H9 (cell line): ENCODE results near the gene MYB. TPM values are rescaled to one million over a fixed set of nuclear protein-coding genes. Genes with fewer than 3 reads are reported as not detected.

Source experiments
- DNase-seq: peaks from one replicate; pipeline ENCODE4 v3.0.0-alpha.2; 2017
- H2AFZ ChIP-seq: one replicate; pipeline ENCODE4 v1.6.1; 2013; ENCODE audit warnings: mild to moderate bottlenecking, low read length, control low read depth, moderate library complexity
- H2AK5ac ChIP-seq: 2 replicates; pipeline ENCODE4 v1.6.1; 2013; ENCODE audit warnings: low read length, control low read depth, mixed read lengths; ENCODE audit not compliant: insufficient read length
- H2BK120ac ChIP-seq: one replicate; pipeline ENCODE4 v1.6.1; 2013; ENCODE audit warnings: low read depth, mild to moderate bottlenecking, low read length, control low read depth, inconsistent platforms; ENCODE audit not compliant: poor library complexity, severe bottlenecking
- H2BK12ac ChIP-seq: 2 replicates; pipeline ENCODE4 v1.6.1; 2013; ENCODE audit warnings: low read length, control low read depth, mixed read lengths, low read depth; ENCODE audit not compliant: insufficient read length
- H2BK15ac ChIP-seq: 2 replicates; pipeline ENCODE4 v1.6.1; 2013; ENCODE audit warnings: low read depth, low read length, control low read depth
- H2BK20ac ChIP-seq: one replicate; pipeline ENCODE4 v1.6.1; 2013; ENCODE audit warnings: low read depth, mild to moderate bottlenecking, low read length, control low read depth, inconsistent platforms; ENCODE audit not compliant: poor library complexity, severe bottlenecking
- H2BK5ac ChIP-seq: 2 replicates; pipeline ENCODE4 v1.6.1; 2013; ENCODE audit warnings: low read length, control low read depth, mixed read lengths; ENCODE audit not compliant: insufficient read length
- H3K14ac ChIP-seq: 2 replicates; pipeline ENCODE4 v1.6.1; 2013; ENCODE audit warnings: low read length, control low read depth; ENCODE audit not compliant: insufficient read depth
- H3K18ac ChIP-seq: 2 replicates; pipeline ENCODE4 v1.6.1; 2013; ENCODE audit warnings: low read depth, mild to moderate bottlenecking, mixed read lengths, low read length, control low read depth; ENCODE audit not compliant: insufficient read length
- H3K23ac ChIP-seq: 2 replicates; pipeline ENCODE4 v1.6.1; 2013; ENCODE audit warnings: low read length, control low read depth, mixed read lengths, low read depth; ENCODE audit not compliant: insufficient read length
- H3K23me2 ChIP-seq: 2 replicates; pipeline ENCODE4 v1.6.1; 2013; ENCODE audit warnings: low read depth, mild to moderate bottlenecking, mixed read lengths, low read length, control low read depth; ENCODE audit not compliant: insufficient read length, poor library complexity, severe bottlenecking
- H3K27ac ChIP-seq: 2 replicates; pipeline ENCODE4 v1.5.1; 2013; ENCODE audit warnings: low read length, control low read depth, mixed read lengths, low read depth; ENCODE audit not compliant: insufficient read length
- H3K27me3 ChIP-seq: 2 replicates; pipeline ENCODE4 v1.6.1; 2013; ENCODE audit warnings: low read length, control low read depth, inconsistent platforms; ENCODE audit not compliant: insufficient read depth
- H3K4ac ChIP-seq: 2 replicates; pipeline ENCODE4 v1.6.1; 2013; ENCODE audit warnings: low read depth, mild to moderate bottlenecking, control low read depth, inconsistent platforms, low read length, moderate library complexity
- H3K4me1 ChIP-seq: 2 replicates; pipeline ENCODE4 v1.6.1; 2013; ENCODE audit warnings: low read length, control low read depth, inconsistent platforms; ENCODE audit not compliant: insufficient read depth
- H3K4me2 ChIP-seq: 2 replicates; pipeline ENCODE4 v1.6.1; 2013; ENCODE audit warnings: low read length, control low read depth, mixed read lengths; ENCODE audit not compliant: insufficient read length, insufficient read depth
- H3K56ac ChIP-seq: 2 replicates; pipeline ENCODE4 v1.6.1; 2013; ENCODE audit warnings: low read depth, mild to moderate bottlenecking, mixed read lengths, low read length, control low read depth; ENCODE audit not compliant: insufficient read length
- H3K79me1 ChIP-seq: 2 replicates; pipeline ENCODE4 v1.6.1; 2013; ENCODE audit warnings: low read depth, mild to moderate bottlenecking, moderate library complexity, low read length, control low read depth, inconsistent platforms; ENCODE audit not compliant: insufficient read depth, poor library complexity, severe bottlenecking
- H3K79me2 ChIP-seq: 2 replicates; pipeline ENCODE4 v1.6.1; 2013; ENCODE audit warnings: low read length, control low read depth, inconsistent platforms; ENCODE audit not compliant: insufficient read depth
- H3K9ac ChIP-seq: 2 replicates; pipeline ENCODE4 v1.6.1; 2013; ENCODE audit warnings: low read length, control low read depth, mixed read lengths; ENCODE audit not compliant: insufficient read length; ENCODE audit errors: extremely low read depth
- H3K9me3 ChIP-seq: one replicate; pipeline ENCODE4 v1.6.1; 2013; ENCODE audit warnings: low read depth, low read length, inconsistent platforms; ENCODE audit not compliant: control insufficient read depth
- H3T11ph ChIP-seq: one replicate; pipeline ENCODE4 v1.6.1; 2013; ENCODE audit warnings: mild to moderate bottlenecking, low read length, control low read depth, inconsistent platforms
- H4K20me1 ChIP-seq: one replicate; pipeline ENCODE4 v1.6.1; 2013; ENCODE audit not compliant: control insufficient read depth, insufficient read length, insufficient read depth
- H4K5ac ChIP-seq: 2 replicates; pipeline ENCODE4 v1.6.1; 2013; ENCODE audit warnings: low read depth, mild to moderate bottlenecking, mixed read lengths, low read length, control low read depth; ENCODE audit not compliant: insufficient read length
- H4K8ac ChIP-seq: replicated peaks from 2 replicates; pipeline ENCODE4 v1.6.1; 2013; ENCODE audit warnings: low read length, control low read depth, mixed read lengths, low read depth; ENCODE audit not compliant: insufficient read length
- H4K91ac ChIP-seq: 2 replicates; pipeline ENCODE4 v1.6.1; 2013; ENCODE audit warnings: low read depth, mild to moderate bottlenecking, moderate library complexity, mixed read lengths, low read length, control low read depth; ENCODE audit not compliant: insufficient read length
- H3K27ac Mint-ChIP-seq, 3 experiments: 2 replicates in 2 of 3; 3 replicates in 1 of 3; pipeline ENCODE4 v1.8.0; 2020 to 2021; ENCODE audit warnings: mixed read lengths in 3 of 3, mild to moderate bottlenecking in 1 of 3, moderate library complexity in 1 of 3
- H3K27me3 Mint-ChIP-seq: 2 replicates; pipeline ENCODE4 v1.8.0; 2021; ENCODE audit warnings: low read depth, mild to moderate bottlenecking, moderate library complexity, mixed read lengths
- H3K36me3 Mint-ChIP-seq, 3 experiments: 2 replicates in 2 of 3; 3 replicates in 1 of 3; pipeline ENCODE4 v1.8.0; 2020 to 2021; ENCODE audit warnings: low read depth in 3 of 3, mixed read lengths in 3 of 3; ENCODE audit not compliant: insufficient read depth in 1 of 3
- H3K4me1 Mint-ChIP-seq, 2 experiments: 2 replicates each; pipeline ENCODE4 v1.8.0; 2020; ENCODE audit warnings: mixed read lengths in 2 of 2
- H3K4me3 Mint-ChIP-seq, 2 experiments: 2 replicates in 1 of 2; 3 replicates in 1 of 2; pipeline ENCODE4 v1.8.0; 2020 to 2021; ENCODE audit warnings: mild to moderate bottlenecking in 2 of 2, mixed read lengths in 2 of 2, moderate library complexity in 1 of 2
- H3K9me3 Mint-ChIP-seq, 2 experiments: 2 replicates in 1 of 2; 3 replicates in 1 of 2; pipeline ENCODE4 v1.8.0; 2020; ENCODE audit warnings: mild to moderate bottlenecking in 2 of 2, mixed read lengths in 2 of 2, moderate library complexity in 1 of 2
- WGBS: extraction: QIAGEN DNeasy Blood & Tissue Kit; methylation state at CpG from one replicate; pipeline ENCODE4 v1.1.7; 2013; ENCODE audit warnings: missing lambda C conversion rate, low lambda C conversion rate, mixed read lengths; ENCODE audit not compliant: insufficient read length; ENCODE audit errors: extremely low coverage; 5-methylcytosine and 5-hydroxymethylcytosine counted together
- total RNA-seq: library from RNA; stranded (reverse); gene quantifications from 2 replicates; pipeline ENCODE4 v1.2.1, GENCODE V29; 2021
- TF ChIP-seq, protein P1 (sequence below): fragments of 200-600 bp; sonication (generic); conservative IDR thresholded peaks from 3 replicates; pipeline ENCODE4 v1.8.0; 2021; ENCODE audit warnings: antibody characterized with exemption, mild to moderate bottlenecking

Gene MYB
- total RNA-seq, 1 experiment from 2014 or later: 5.8 TPM

DNA sequence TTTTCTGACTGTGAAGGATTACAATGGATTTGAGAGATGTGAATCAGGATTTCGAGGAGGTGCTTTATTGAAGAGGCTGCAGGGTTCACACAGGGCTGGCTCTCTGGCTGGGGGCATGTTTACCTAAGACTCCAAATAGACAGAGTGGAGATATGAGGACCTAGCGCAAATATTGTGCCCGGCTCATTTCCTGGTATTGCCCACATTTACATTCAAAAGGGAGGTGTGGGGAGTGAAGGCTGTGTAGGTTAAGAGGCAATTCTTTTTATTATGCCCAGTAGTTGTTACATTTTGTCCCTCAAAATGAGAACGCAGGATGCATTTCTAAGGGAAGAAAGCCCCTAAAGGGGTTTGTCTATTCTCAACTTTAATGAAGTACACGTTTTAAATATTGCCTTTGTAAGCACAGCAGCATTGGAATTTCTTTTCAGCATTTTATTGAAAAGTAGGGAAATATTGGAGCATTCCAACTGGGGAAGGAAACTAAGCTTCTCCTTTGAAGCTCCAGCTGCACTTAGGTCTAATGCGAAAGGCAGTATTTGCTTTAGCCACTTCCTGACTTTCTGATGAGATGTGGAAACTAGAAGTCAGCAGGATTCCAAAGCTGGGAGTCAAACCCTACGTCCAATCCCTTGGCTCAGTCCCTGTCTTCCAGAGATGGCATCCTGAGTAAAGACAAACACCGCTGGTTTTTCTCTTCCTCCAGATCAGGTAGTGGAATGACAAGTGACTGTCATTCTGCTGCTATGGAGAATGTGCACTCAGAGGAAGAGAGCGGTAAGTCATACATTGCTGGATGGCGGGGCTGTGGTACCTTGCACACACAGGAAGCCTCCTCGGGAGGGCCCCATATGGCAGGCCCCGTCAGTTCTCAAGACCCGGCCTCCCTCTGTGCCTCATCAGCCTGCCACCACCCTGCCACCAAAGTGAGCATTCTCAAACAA, 70.7 kb downstream of the MYB start:
- Histone ChIP-seq H2BK12ac (no peak overlapping the region), H3K18ac (no peak overlapping the region), H3T11ph (no peak overlapping the region), H3K14ac (no peak overlapping the region), H2BK15ac (no peak overlapping the region), H3K4me2 (peak overlapping the region; percentile 41), H2BK120ac (no peak overlapping the region), H4K91ac (no peak overlapping the region), H3K23me2 (no peaks in the 10 kb centered on the region), H3K4me1 (peaks cover 6% of the 10 kb centered on the region; the same call in 1 of the 2 replicates), H3K27ac (peak overlapping the region; percentile 79), H2BK20ac (no peak overlapping the region), H3K23ac (no peak overlapping the region), H3K79me2 (no peaks in the 10 kb centered on the region), H3K79me1 (no peaks in the 10 kb centered on the region), H3K56ac (no peak overlapping the region), H2AK5ac (no peak overlapping the region), H3K4ac (no peak overlapping the region), H2AFZ (no peak overlapping the region), H3K9me3 (no peaks in the 10 kb centered on the region), H3K27me3 (no peaks in the 10 kb centered on the region; the same call in 1 of the 2 replicates), H4K20me1 (no peaks in the 10 kb centered on the region), H2BK5ac (no peak overlapping the region), H4K5ac (no peak overlapping the region), H4K8ac (no peak overlapping the region), H3K9ac (no peak overlapping the region)
- Mint-ChIP-seq H3K4me1 (peaks cover 55 to 56% of the 10 kb centered on the region in 2 experiments), H3K27ac (peak overlapping the region; percentile 91 to 99 (median 98)), H3K27me3 (peaks cover 2% of the 10 kb centered on the region), H3K4me3 (peak overlapping the region in 1 of 2 experiments; percentile 53; a peak in 3 of 5 replicates), H3K9me3 (no peaks in the 10 kb centered on the region; a peak in 1 of 5 replicates), H3K36me3 (peaks cover 0 to 26% (median 8%) of the 10 kb centered on the region in 3 experiments; a peak in 5 of 7 replicates)
- TF ChIP-seq, protein P1, sequence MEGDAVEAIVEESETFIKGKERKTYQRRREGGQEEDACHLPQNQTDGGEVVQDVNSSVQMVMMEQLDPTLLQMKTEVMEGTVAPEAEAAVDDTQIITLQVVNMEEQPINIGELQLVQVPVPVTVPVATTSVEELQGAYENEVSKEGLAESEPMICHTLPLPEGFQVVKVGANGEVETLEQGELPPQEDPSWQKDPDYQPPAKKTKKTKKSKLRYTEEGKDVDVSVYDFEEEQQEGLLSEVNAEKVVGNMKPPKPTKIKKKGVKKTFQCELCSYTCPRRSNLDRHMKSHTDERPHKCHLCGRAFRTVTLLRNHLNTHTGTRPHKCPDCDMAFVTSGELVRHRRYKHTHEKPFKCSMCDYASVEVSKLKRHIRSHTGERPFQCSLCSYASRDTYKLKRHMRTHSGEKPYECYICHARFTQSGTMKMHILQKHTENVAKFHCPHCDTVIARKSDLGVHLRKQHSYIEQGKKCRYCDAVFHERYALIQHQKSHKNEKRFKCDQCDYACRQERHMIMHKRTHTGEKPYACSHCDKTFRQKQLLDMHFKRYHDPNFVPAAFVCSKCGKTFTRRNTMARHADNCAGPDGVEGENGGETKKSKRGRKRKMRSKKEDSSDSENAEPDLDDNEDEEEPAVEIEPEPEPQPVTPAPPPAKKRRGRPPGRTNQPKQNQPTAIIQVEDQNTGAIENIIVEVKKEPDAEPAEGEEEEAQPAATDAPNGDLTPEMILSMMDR: no peak
- no peak for DNase-seq
- no CpG with 5 or more reads among the region's 13 CpGs for WGBS
